ENCODE data around the gene ACSF2. TPM values are rescaled to one million over a fixed set of nuclear protein-coding genes. Genes with fewer than 3 reads are reported as not detected.

The ACSF2 gene
- total RNA-seq, 4 donors from 2014 or later = 40.8 to 121 (median 64.3) TPM

GRCh38 chr17:50451943-50452629 is 26.1 kb downstream of the ACSF2 start:
- H3K4me3 ChIP-seq (ENCODE audit: low read depth, poor library complexity, severe bottlenecking) = no peak overlapping the region
- TF ChIP-seq POLR2A (IDR thresholded peaks at IDR 0.05) = no peak
- TF ChIP-seq, protein P1, sequence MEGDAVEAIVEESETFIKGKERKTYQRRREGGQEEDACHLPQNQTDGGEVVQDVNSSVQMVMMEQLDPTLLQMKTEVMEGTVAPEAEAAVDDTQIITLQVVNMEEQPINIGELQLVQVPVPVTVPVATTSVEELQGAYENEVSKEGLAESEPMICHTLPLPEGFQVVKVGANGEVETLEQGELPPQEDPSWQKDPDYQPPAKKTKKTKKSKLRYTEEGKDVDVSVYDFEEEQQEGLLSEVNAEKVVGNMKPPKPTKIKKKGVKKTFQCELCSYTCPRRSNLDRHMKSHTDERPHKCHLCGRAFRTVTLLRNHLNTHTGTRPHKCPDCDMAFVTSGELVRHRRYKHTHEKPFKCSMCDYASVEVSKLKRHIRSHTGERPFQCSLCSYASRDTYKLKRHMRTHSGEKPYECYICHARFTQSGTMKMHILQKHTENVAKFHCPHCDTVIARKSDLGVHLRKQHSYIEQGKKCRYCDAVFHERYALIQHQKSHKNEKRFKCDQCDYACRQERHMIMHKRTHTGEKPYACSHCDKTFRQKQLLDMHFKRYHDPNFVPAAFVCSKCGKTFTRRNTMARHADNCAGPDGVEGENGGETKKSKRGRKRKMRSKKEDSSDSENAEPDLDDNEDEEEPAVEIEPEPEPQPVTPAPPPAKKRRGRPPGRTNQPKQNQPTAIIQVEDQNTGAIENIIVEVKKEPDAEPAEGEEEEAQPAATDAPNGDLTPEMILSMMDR (IDR thresholded peaks at IDR 0.05) = no peak
- DNase-seq (ENCODE audit: low spot score in 2 of 2) = no peak
- intact Hi-C loops (cut with DNase I; ENCODE audit: low total_unique reads) = no loop called here
- WGBS, 2 donors = 40 to 58% methylated on average over 7 of the region's 7 CpGs

- TF ChIP-seq POLR2A (IDR thresholded peaks at IDR 0.05) = no peak
- TF ChIP-seq, protein P1 (IDR thresholded peaks at IDR 0.05) = no peak
- no peak overlapping the region for H3K4me3 ChIP-seq (ENCODE audit: low read depth, poor library complexity, severe bottlenecking)
- intact Hi-C loops (cut with DNase I; ENCODE audit: low total_unique reads) = no loop called here
- DNase-seq (ENCODE audit: low spot score in 2 of 2) = no peak
- 55 to 58% methylated on average over 10 of the region's 10 CpGs for WGBS, 2 donors
Measured at GRCh38 chr17:50452630-50453300, 26.7 kb downstream of the ACSF2 start.

GRCh38 chr17:50453901-50454300 is 27.9 kb downstream of the ACSF2 start:
- intact Hi-C loops (cut with DNase I; ENCODE audit: low total_unique reads) = no loop called here
- WGBS, 2 donors = 87 to 97% methylated on average over 3 of the region's 3 CpGs

DNA sequence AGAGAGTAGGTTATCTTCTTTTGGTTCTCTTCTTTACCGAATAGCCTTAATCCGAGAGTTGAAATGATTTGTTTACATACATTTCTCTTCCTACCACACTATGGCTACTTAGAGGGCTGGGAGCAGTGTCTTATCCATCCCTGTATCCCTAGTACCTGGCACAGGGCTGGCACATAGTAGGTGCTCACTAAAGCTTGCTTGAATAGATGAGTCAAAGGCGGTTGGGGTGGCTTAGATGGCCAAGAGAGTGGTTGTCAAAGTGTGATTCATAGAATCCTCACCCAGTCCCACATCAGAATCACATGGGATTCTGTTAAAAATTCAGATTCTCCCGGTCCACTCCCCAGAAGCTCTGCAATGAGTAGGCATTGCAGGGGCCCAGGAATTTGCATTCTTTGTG is 31.6 kb downstream of the ACSF2 start:
- H3K4me3 ChIP-seq (ENCODE audit: low read depth, poor library complexity, severe bottlenecking) = no peak overlapping the region
- 96 to 98% methylated on average over 4 of the region's 4 CpGs for WGBS, 2 donors
- intact Hi-C loops (cut with DNase I; ENCODE audit: low total_unique reads) = no loop called here
- DNase-seq (ENCODE audit: low spot score in 2 of 2) = no peak
- TF ChIP-seq, protein P1 (IDR thresholded peaks at IDR 0.05) = no peak
- no peak for TF ChIP-seq POLR2A (IDR thresholded peaks at IDR 0.05)

More at GRCh38 chr17:50453901-50454300, 27.9 kb downstream of the ACSF2 start:
- TF ChIP-seq POLR2A (IDR thresholded peaks at IDR 0.05) = no peak
- TF ChIP-seq, protein P1 (IDR thresholded peaks at IDR 0.05) = no peak
- no peak overlapping the region for H3K4me3 ChIP-seq (ENCODE audit: low read depth, poor library complexity, severe bottlenecking)
- no peak for DNase-seq (ENCODE audit: low spot score in 2 of 2)

- WGBS, 2 donors = 72 to 74% methylated on average over 3 of the region's 3 CpGs
- TF ChIP-seq POLR2A (IDR thresholded peaks at IDR 0.05) = no peak
- TF ChIP-seq, protein P1 (IDR thresholded peaks at IDR 0.05) = no peak
- no peak for DNase-seq (ENCODE audit: low spot score in 2 of 2)
- intact Hi-C loops (cut with DNase I; ENCODE audit: low total_unique reads) = no loop called here
- H3K4me3 ChIP-seq (ENCODE audit: low read depth, poor library complexity, severe bottlenecking) = no peak overlapping the region
Measured at GRCh38 chr17:50458270-50458669, 32.3 kb downstream of the ACSF2 start.
